WTC11 (cell line): Measurements from ENCODE around the gene LYST. TPM values are rescaled to one million over a fixed set of nuclear protein-coding genes. Genes with fewer than 3 reads are reported as not detected.

Experiments used
- ATAC-seq: fragments of 200-7000 bp; cut with Tn5 transposase; 2 replicates; pipeline ENCODE4 v1.10.0; 2021; ENCODE audit warnings: mild to moderate bottlenecking, moderate library complexity
- CTCF ChIA-PET: fragments of 300-600 bp; sonication (Branson Sonifier 250); formaldehyde crosslinking; loops from one replicate; lab custom pipeline; 2021; ENCODE audit warnings: antibody characterized with exemption; lab: Charles Lee
- POLR2A ChIA-PET: fragments of 350-600 bp; sonication (Branson Sonifier 250); formaldehyde crosslinking; loops from one replicate; lab custom pipeline; 2021; ENCODE audit warnings: antibody characterized with exemption; lab: Charles Lee
- DNase-seq: peaks from one replicate; pipeline ENCODE4 v3.0.0; 2021; ENCODE audit warnings: low spot score
- H3K27ac Mint-ChIP-seq: 2 replicates; pipeline ENCODE4 v1.8.0; 2021; ENCODE audit warnings: mixed read lengths
- H3K27me3 Mint-ChIP-seq: 2 replicates; pipeline ENCODE4 v1.8.0; 2021; ENCODE audit warnings: low read depth, mild to moderate bottlenecking, moderate library complexity, mixed read lengths
- H3K36me3 Mint-ChIP-seq: 2 replicates; pipeline ENCODE4 v1.8.0; 2021; ENCODE audit warnings: mixed read lengths
- H3K4me1 Mint-ChIP-seq: 2 replicates; pipeline ENCODE4 v1.8.0; 2022; ENCODE audit warnings: mixed read lengths
- H3K4me3 Mint-ChIP-seq: 2 replicates; pipeline ENCODE4 v1.8.0; 2021; ENCODE audit warnings: mild to moderate bottlenecking, moderate library complexity, mixed read lengths
- H3K9me3 Mint-ChIP-seq: 2 replicates; pipeline ENCODE4 v1.8.0; 2021; ENCODE audit warnings: mixed read lengths
- AFF4 ChIP-seq: sonication (generic); formaldehyde crosslinking; IDR thresholded peaks from 2 replicates; pipeline ENCODE4 v1.8.1; 2023; ENCODE audit warnings: mild to moderate bottlenecking, missing genetic modification reagents, borderline replicate concordance
- AR ChIP-seq: fragments of 250-450 bp; sonication (Bioruptor Pico); IDR thresholded peaks from 2 replicates; pipeline ENCODE4 v1.9.0; 2021; ENCODE audit warnings: mild to moderate bottlenecking
- ATF2 ChIP-seq: sonication (generic); formaldehyde crosslinking; IDR thresholded peaks from 2 replicates; pipeline ENCODE4 v1.8.1; 2022; ENCODE audit warnings: low read depth, missing genetic modification reagents, borderline replicate concordance
- E2F4 ChIP-seq: sonication (generic); formaldehyde crosslinking; IDR thresholded peaks from 2 replicates; pipeline ENCODE4 v1.8.1; 2022; ENCODE audit warnings: low read depth, mild to moderate bottlenecking, moderate library complexity, missing genetic modification reagents, borderline replicate concordance
- GABPB1 ChIP-seq: sonication (generic); formaldehyde crosslinking; IDR thresholded peaks from 2 replicates; pipeline ENCODE4 v1.8.1; 2023; ENCODE audit warnings: mild to moderate bottlenecking, missing genetic modification reagents
- GTF2I ChIP-seq: fragments of 250-450 bp; sonication (Bioruptor Pico); conservative IDR thresholded peaks from 2 replicates; pipeline ENCODE4 v1.4.0; 2021; ENCODE audit warnings: mild to moderate bottlenecking
- IRF2 ChIP-seq: sonication (generic); formaldehyde crosslinking; IDR thresholded peaks from 2 replicates; pipeline ENCODE4 v1.8.0; 2022; ENCODE audit warnings: low read depth, missing genetic modification reagents, borderline replicate concordance
- JAZF1 ChIP-seq: fragments of 250-450 bp; sonication (Bioruptor Pico); IDR thresholded peaks from 2 replicates; pipeline ENCODE4 v1.9.0; 2021; ENCODE audit warnings: moderate library complexity, mild to moderate bottlenecking, inconsistent platforms
- NR3C1 ChIP-seq: sonication (generic); formaldehyde crosslinking; conservative IDR thresholded peaks from 2 replicates; pipeline ENCODE4 v1.8.1; 2023; ENCODE audit warnings: low read depth, mild to moderate bottlenecking, missing genetic modification reagents
- STAT6 ChIP-seq: sonication (generic); formaldehyde crosslinking; conservative IDR thresholded peaks from 2 replicates; pipeline ENCODE4 v1.8.1; 2023; ENCODE audit warnings: mild to moderate bottlenecking, low read depth, missing genetic modification reagents, moderate library complexity
- USF2 ChIP-seq: sonication (generic); formaldehyde crosslinking; IDR thresholded peaks from 2 replicates; pipeline ENCODE4 v1.8.1; 2023; ENCODE audit warnings: mild to moderate bottlenecking, missing genetic modification reagents, moderate library complexity
- ZBTB43 ChIP-seq: sonication (generic); formaldehyde crosslinking; IDR thresholded peaks from 2 replicates; pipeline ENCODE4 v1.8.1; 2023; ENCODE audit warnings: mild to moderate bottlenecking, missing genetic modification reagents
- ZNF138 ChIP-seq: sonication (generic); formaldehyde crosslinking; conservative IDR thresholded peaks from 2 replicates; pipeline ENCODE4 v1.8.1; 2022; ENCODE audit warnings: mild to moderate bottlenecking, moderate library complexity, missing genetic modification reagents
- ZNF671 ChIP-seq: fragments of 250-450 bp; sonication (Bioruptor Pico); IDR thresholded peaks from 2 replicates; pipeline ENCODE4 v1.8.0; 2021; ENCODE audit warnings: mild to moderate bottlenecking
- total RNA-seq: library from RNA; stranded (reverse); gene quantifications from 3 replicates; pipeline ENCODE4 v1.2.3, GENCODE V29; 2021
- TF ChIP-seq, protein P1 (sequence below): sonication (generic); formaldehyde crosslinking; conservative IDR thresholded peaks from 2 replicates; pipeline ENCODE4 v1.8.1; 2022; ENCODE audit warnings: mild to moderate bottlenecking, missing genetic modification reagents
- TF ChIP-seq, protein P2 (sequence below): fragments of 250-450 bp; sonication (Bioruptor Pico); conservative IDR thresholded peaks from 2 replicates; pipeline ENCODE4 v1.9.0; 2021; ENCODE audit warnings: mild to moderate bottlenecking

LYST gene
- total RNA-seq, 1 experiment from 2014 or later: 0.59 TPM

DNA sequence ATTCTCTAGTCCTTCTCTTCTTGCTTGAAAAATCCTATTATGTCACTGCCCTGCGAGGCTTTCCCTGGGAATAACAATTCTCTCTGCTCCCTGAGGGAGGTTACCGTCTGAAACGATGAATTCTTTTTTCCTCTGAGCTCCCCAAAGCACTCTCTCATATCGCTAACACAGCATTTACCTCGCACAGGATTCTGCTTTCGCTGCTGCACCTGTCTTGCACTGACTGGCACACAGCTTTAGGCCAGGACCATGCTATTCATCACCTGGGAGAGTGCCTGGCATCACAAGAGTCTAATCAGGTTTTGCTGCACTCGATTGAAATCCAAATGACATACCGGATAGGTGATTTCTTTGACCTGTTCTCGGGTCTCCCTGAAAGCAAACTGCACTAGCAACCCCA lies 164.3 kb downstream of the LYST start:
- H3K36me3 Mint-ChIP-seq: no peaks in the 10 kb centered on the region
- CTCF ChIA-PET: interaction anchor here (2.3 kb wide), 1 partner anchor 102 kb away, joined by 7 read pairs; no protein-coding TSS in a partner anchor
- peaks cover 12% of the 10 kb centered on the region for H3K4me1 Mint-ChIP-seq
- H3K9me3 Mint-ChIP-seq: no peaks in the 10 kb centered on the region
- POLR2A ChIA-PET: no interaction called here
- no peak overlapping the region for H3K27ac Mint-ChIP-seq
- ATAC-seq (no peak), DNase-seq (no peak)
- no peaks in the 10 kb centered on the region for H3K27me3 Mint-ChIP-seq
- no peak overlapping the region for H3K4me3 Mint-ChIP-seq
- no peak for TF ChIP-seq E2F4 (CRISPR knock-in tag)
- TF ChIP-seq, all 79 proteins: peak for 0

GRCh38 chr1:235697508-235697907 lies 169.2 kb downstream of the LYST start:
- H3K27me3 Mint-ChIP-seq: no peaks in the 10 kb centered on the region
- H3K27ac Mint-ChIP-seq: no peak overlapping the region
- peaks cover 7% of the 10 kb centered on the region; the same call in 1 of the 2 replicates for H3K4me1 Mint-ChIP-seq
- H3K9me3 Mint-ChIP-seq: no peaks in the 10 kb centered on the region
- no peaks in the 10 kb centered on the region for H3K36me3 Mint-ChIP-seq
- CTCF ChIA-PET: no interaction called here
- DNase-seq (no peak), ATAC-seq (no peak)
- H3K4me3 Mint-ChIP-seq: no peak overlapping the region
- POLR2A ChIA-PET: no interaction called here
- TF ChIP-seq JAZF1 (CRISPR knock-in tag): no peak
- no peak for TF ChIP-seq ZNF671 (CRISPR knock-in tag)
- TF ChIP-seq ZNF138 (CRISPR knock-in tag): no peak
- no peak for TF ChIP-seq ZBTB43 (CRISPR knock-in tag)
- no peak for TF ChIP-seq GABPB1 (CRISPR knock-in tag)
- TF ChIP-seq, protein P1, sequence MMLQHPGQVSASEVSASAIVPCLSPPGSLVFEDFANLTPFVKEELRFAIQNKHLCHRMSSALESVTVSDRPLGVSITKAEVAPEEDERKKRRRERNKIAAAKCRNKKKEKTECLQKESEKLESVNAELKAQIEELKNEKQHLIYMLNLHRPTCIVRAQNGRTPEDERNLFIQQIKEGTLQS (CRISPR knock-in tag): no peak
- TF ChIP-seq ATF2 (CRISPR knock-in tag): no peak
- TF ChIP-seq GTF2I (CRISPR knock-in tag): no peak
- TF ChIP-seq, protein P2, sequence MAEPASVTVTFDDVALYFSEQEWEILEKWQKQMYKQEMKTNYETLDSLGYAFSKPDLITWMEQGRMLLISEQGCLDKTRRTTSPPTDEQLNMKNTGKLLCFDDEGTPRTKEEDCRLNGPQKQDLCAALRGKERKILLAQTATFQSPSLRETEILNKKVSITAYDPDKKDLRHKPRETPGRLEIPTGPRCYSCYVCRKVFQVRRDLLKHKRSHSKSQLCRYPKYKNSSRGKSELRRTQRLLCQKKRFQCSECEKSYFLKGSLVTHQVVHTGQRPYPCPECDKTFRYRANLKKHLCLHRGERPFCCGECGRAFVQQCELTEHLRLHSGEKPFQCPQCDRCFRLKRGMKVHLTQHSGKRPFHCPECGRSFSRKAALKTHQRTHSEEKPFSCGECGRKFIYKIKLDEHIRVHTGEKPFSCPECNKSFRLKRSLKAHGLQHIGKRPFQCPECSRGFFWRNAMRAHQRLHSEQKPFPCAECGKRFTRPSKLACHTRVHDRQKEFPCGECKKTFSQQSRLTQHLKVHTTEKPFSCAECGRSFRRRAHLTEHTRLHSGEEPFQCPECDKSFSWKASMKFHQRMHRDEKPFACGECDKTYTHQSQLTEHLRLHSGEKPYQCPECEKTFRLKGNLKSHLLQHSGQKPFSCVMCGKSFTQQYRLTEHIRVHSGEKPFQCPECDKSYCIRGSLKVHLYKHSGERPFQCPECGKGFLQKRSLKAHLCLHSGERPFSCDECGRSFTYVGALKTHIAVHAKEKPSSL: no peak
- no peak for TF ChIP-seq AFF4 (CRISPR knock-in tag)
- TF ChIP-seq AR (CRISPR knock-in tag): no peak
- no peak for TF ChIP-seq STAT6
- TF ChIP-seq IRF2 (CRISPR knock-in tag): no peak
- TF ChIP-seq NR3C1: no peak
- TF ChIP-seq USF2 (CRISPR knock-in tag): no peak
